ENCODE results near the gene AUTS2. TPM values are rescaled to one million over a fixed set of nuclear protein-coding genes. Genes with fewer than 3 reads are reported as not detected.

AUTS2 gene
- total RNA-seq, 1 experiment from 2014 or later: 50.0 TPM

DNA sequence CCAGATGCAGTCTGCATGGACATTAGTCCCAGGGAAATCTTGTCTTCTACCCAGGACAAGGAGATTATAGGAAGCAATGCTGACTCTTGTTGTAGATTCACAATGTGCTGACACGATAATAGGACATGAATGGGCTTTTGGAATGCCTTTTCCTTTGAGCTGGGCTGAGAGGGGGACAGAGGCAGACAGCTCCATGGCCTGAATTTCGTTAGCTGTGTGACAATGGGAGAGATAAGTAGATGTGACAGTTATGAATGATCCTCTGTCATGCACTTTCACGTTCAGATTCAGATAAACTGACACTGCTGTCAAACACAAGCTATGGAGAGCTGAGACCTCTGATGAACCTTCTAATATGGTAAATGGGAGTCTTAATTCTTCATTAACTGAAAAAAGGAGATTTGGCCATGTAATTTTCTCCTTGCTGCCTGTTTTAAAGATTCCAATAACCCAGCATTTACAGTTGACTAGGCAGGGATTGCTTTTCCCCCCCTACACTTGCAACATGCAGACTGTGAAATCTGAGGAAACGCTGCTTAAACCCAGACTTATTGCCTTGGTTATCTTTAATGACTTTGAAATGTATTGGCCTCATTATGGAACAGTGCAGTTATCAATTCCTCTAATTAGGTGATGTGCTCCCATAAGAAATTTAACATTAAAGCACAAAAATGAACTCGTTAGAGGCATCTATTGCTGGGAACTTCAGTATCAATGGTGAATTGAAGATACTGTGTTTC, 669.3 kb downstream of the AUTS2 start (continued):
- TF ChIP-seq CTCF (IDR thresholded peaks at IDR 0.05) (no peak), ZNF423 (CRISPR knock-in tag; IDR thresholded peaks at IDR 0.05) (no peak), HMGXB4 (CRISPR knock-in tag; IDR thresholded peaks at IDR 0.05) (no peak), MLX (CRISPR knock-in tag; IDR thresholded peaks at IDR 0.05) (no peak), NR1H2 (CRISPR knock-in tag; IDR thresholded peaks at IDR 0.05) (no peak), E2F5 (CRISPR knock-in tag; IDR thresholded peaks at IDR 0.05) (no peak)

- Mint-ChIP-seq H3K4me3 (no peak overlapping the region), H3K9me3 (no peaks in the 10 kb centered on the region), H3K27ac (no peak overlapping the region), H3K36me3 (no peaks in the 10 kb centered on the region), H3K4me1 (peaks cover 22% of the 10 kb centered on the region), H3K27me3 (ENCODE audit: low read depth) (no peaks in the 10 kb centered on the region)
- ChIA-PET POLR2A (no interaction called here), CTCF (no interaction called here)
- DNase-seq (ENCODE audit: low spot score): no peak
- no peak for ATAC-seq
- no peak for TF ChIP-seq RORB (CRISPR knock-in tag; IDR thresholded peaks at IDR 0.05)
- TF ChIP-seq, protein P1, sequence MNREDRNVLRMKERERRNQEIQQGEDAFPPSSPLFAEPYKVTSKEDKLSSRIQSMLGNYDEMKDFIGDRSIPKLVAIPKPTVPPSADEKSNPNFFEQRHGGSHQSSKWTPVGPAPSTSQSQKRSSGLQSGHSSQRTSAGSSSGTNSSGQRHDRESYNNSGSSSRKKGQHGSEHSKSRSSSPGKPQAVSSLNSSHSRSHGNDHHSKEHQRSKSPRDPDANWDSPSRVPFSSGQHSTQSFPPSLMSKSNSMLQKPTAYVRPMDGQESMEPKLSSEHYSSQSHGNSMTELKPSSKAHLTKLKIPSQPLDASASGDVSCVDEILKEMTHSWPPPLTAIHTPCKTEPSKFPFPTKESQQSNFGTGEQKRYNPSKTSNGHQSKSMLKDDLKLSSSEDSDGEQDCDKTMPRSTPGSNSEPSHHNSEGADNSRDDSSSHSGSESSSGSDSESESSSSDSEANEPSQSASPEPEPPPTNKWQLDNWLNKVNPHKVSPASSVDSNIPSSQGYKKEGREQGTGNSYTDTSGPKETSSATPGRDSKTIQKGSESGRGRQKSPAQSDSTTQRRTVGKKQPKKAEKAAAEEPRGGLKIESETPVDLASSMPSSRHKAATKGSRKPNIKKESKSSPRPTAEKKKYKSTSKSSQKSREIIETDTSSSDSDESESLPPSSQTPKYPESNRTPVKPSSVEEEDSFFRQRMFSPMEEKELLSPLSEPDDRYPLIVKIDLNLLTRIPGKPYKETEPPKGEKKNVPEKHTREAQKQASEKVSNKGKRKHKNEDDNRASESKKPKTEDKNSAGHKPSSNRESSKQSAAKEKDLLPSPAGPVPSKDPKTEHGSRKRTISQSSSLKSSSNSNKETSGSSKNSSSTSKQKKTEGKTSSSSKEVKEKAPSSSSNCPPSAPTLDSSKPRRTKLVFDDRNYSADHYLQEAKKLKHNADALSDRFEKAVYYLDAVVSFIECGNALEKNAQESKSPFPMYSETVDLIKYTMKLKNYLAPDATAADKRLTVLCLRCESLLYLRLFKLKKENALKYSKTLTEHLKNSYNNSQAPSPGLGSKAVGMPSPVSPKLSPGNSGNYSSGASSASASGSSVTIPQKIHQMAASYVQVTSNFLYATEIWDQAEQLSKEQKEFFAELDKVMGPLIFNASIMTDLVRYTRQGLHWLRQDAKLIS (CRISPR knock-in tag; IDR thresholded peaks at IDR 0.05; ENCODE audit: borderline replicate concordance): no peak
- TF ChIP-seq, protein P2, sequence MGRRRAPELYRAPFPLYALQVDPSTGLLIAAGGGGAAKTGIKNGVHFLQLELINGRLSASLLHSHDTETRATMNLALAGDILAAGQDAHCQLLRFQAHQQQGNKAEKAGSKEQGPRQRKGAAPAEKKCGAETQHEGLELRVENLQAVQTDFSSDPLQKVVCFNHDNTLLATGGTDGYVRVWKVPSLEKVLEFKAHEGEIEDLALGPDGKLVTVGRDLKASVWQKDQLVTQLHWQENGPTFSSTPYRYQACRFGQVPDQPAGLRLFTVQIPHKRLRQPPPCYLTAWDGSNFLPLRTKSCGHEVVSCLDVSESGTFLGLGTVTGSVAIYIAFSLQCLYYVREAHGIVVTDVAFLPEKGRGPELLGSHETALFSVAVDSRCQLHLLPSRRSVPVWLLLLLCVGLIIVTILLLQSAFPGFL (CRISPR knock-in tag; IDR thresholded peaks at IDR 0.05; ENCODE audit: borderline replicate concordance): no peak
- no peak for TF ChIP-seq USF1 (CRISPR knock-in tag; IDR thresholded peaks at IDR 0.05)
- TF ChIP-seq ATF1 (CRISPR knock-in tag; IDR thresholded peaks at IDR 0.05): no peak
- no peak for TF ChIP-seq MLX (CRISPR knock-in tag; IDR thresholded peaks at IDR 0.05)
- no peak for TF ChIP-seq TEAD4 (CRISPR knock-in tag; IDR thresholded peaks at IDR 0.05)
- no peak for TF ChIP-seq MXD4 (CRISPR knock-in tag; IDR thresholded peaks at IDR 0.05; ENCODE audit: borderline replicate concordance)
- no peak for TF ChIP-seq CREB1 (CRISPR knock-in tag; IDR thresholded peaks at IDR 0.05)
- no peak for TF ChIP-seq ZNF512 (CRISPR knock-in tag; IDR thresholded peaks at IDR 0.05; ENCODE audit: borderline replicate concordance)
- TF ChIP-seq ZNF671 (CRISPR knock-in tag; IDR thresholded peaks at IDR 0.05): no peak
- no peak for TF ChIP-seq ZBTB43 (CRISPR knock-in tag; IDR thresholded peaks at IDR 0.05)
- no peak for TF ChIP-seq ETV6 (CRISPR knock-in tag; IDR thresholded peaks at IDR 0.05)
- no peak for TF ChIP-seq IRF1 (CRISPR knock-in tag; IDR thresholded peaks at IDR 0.05)
Observed at GRCh38 chr7:70268179-70268578, 669.9 kb downstream of the AUTS2 start.
